PFSK-1 (cell line): Measurements from ENCODE around the gene IL22.

Experiments used
- FOXP2 ChIP-seq: optimal IDR thresholded peaks from 2 replicates; pipeline ENCODE3; 2011; ENCODE audit warnings: borderline replicate concordance, control low read depth, inconsistent platforms; ENCODE audit not compliant: insufficient read depth; ENCODE audit errors: extremely low read length, extremely low read depth
- POLR2AphosphoS5 ChIP-seq: IDR thresholded peaks from 2 replicates; pipeline ENCODE4 v1.6.1; 2012; ENCODE audit warnings: low read depth, mild to moderate bottlenecking, control low read depth, low read length, moderate library complexity
- SIN3A ChIP-seq: IDR thresholded peaks from 2 replicates; pipeline ENCODE4 v1.6.1; 2012; ENCODE audit warnings: mild to moderate bottlenecking, low read length, moderate library complexity, borderline replicate concordance; ENCODE audit not compliant: insufficient read depth
- TAF1 ChIP-seq: IDR thresholded peaks from 2 replicates; pipeline ENCODE4 v1.6.1; 2012; ENCODE audit warnings: low read length, control low read depth, borderline replicate concordance; ENCODE audit not compliant: insufficient read depth
- TF ChIP-seq, protein P1 (sequence below), 2 experiments: IDR thresholded peaks; 2 replicates each; pipeline versions ENCODE4 v1.6.1 to v1.8.0; 2011 to 2012; ENCODE audit warnings: low read depth in 2 of 2, low read length in 2 of 2, control low read depth in 1 of 2, inconsistent platforms in 1 of 2, mild to moderate bottlenecking in 1 of 2, moderate library complexity in 1 of 2; ENCODE audit not compliant: insufficient read depth in 1 of 2

Gene IL22

GRCh38 chr12:68261896-68262295, 8.5 kb upstream of the IL22 start:
- TF ChIP-seq SIN3A, result no peak
- TF ChIP-seq POLR2AphosphoS5, result no peak
- no peak for TF ChIP-seq TAF1
- TF ChIP-seq, protein P1, sequence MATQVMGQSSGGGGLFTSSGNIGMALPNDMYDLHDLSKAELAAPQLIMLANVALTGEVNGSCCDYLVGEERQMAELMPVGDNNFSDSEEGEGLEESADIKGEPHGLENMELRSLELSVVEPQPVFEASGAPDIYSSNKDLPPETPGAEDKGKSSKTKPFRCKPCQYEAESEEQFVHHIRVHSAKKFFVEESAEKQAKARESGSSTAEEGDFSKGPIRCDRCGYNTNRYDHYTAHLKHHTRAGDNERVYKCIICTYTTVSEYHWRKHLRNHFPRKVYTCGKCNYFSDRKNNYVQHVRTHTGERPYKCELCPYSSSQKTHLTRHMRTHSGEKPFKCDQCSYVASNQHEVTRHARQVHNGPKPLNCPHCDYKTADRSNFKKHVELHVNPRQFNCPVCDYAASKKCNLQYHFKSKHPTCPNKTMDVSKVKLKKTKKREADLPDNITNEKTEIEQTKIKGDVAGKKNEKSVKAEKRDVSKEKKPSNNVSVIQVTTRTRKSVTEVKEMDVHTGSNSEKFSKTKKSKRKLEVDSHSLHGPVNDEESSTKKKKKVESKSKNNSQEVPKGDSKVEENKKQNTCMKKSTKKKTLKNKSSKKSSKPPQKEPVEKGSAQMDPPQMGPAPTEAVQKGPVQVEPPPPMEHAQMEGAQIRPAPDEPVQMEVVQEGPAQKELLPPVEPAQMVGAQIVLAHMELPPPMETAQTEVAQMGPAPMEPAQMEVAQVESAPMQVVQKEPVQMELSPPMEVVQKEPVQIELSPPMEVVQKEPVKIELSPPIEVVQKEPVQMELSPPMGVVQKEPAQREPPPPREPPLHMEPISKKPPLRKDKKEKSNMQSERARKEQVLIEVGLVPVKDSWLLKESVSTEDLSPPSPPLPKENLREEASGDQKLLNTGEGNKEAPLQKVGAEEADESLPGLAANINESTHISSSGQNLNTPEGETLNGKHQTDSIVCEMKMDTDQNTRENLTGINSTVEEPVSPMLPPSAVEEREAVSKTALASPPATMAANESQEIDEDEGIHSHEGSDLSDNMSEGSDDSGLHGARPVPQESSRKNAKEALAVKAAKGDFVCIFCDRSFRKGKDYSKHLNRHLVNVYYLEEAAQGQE (IDR thresholded peaks at IDR 0.05; ENCODE audit: insufficient read depth in 1 of 2, low read depth in 2 of 2, low read length in 2 of 2), result no peak
- no peak for TF ChIP-seq FOXP2

DNA sequence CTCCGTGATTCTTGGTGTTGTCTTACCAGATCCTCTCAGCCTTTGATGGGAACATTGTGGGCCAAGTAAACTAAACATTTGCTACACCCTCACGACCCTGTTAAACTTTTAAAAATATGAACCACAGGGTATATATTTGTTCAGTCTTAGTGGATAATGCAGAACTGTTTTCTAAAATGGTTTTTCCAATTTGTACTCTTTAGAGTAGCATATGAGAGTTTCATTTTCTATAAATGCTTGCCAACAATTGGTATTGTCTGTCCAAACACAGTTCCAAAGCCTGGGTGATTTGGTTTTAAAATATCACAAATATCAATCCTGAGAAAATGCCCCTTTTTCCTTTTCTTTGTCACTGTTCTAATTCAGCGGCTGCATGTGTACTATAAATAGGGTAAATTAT, 6.7 kb upstream of the IL22 start:
- no peak for TF ChIP-seq SIN3A

- TF ChIP-seq, protein P1 (IDR thresholded peaks at IDR 0.05; ENCODE audit: insufficient read depth in 1 of 2, low read depth in 2 of 2, low read length in 2 of 2), result no peak
- TF ChIP-seq SIN3A (no peak), POLR2AphosphoS5 (no peak), TAF1 (no peak), FOXP2 (no peak)
Observed at GRCh38 chr12:68259318-68259940, 6.0 kb upstream of the IL22 start.

- TF ChIP-seq SIN3A (no peak), POLR2AphosphoS5 (no peak), TAF1 (no peak), FOXP2 (no peak)
- TF ChIP-seq, protein P1 (IDR thresholded peaks at IDR 0.05; ENCODE audit: insufficient read depth in 1 of 2, low read depth in 2 of 2, low read length in 2 of 2), result no peak
Observed at GRCh38 chr12:68252077-68252476, 1.3 kb downstream of the IL22 start.

DNA sequence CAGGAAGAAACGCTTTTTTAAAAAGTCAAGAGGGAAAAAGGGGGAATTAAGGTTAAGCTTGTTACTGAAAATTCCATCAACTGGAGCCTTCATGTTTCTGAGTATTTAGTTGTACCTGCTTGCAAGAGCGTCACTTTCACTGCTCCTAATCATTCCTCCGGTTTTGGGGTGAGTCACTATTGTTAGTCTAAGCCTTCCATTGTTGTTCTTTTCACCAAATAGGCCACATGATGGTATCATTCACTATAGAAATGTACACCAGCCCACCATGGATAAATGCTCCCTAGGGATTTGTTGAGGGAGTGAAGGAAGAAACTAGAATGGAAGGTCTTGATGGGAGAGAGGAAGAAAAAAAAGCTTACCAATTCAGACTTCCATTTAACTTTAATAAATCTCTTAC, 3.0 kb downstream of the IL22 start:
- TF ChIP-seq FOXP2 (no peak), SIN3A (no peak)

DNA sequence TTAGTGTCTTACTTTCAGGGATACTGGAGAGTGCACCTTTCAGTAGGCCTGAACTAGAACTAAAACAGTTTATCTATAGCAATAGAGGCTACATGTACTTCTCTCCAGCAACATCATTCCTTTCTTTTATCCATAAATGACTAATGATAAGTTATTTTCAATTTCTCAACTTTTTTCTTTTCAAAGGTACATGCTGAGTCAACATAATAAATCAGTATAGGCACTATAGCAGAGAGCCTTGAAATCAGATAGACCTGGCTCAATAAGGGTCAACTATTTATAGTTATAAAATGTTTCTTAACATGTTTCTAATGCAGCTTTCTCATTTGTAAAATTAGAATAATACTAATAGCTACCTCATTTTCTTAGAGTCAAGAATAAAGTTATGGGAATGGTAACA, 5.6 kb downstream of the IL22 start:
- no peak for TF ChIP-seq TAF1
- TF ChIP-seq FOXP2, result no peak
- TF ChIP-seq POLR2AphosphoS5, result no peak
- TF ChIP-seq, protein P1 (IDR thresholded peaks at IDR 0.05; ENCODE audit: insufficient read depth in 1 of 2, low read depth in 2 of 2, low read length in 2 of 2), result no peak
- no peak for TF ChIP-seq SIN3A
